Left kidney (tissue), 8 donors: Measurements from ENCODE around the gene PHLDB2. TPM values are rescaled to one million over a fixed set of nuclear protein-coding genes. Genes with fewer than 3 reads are reported as not detected.
"Not testable (repeated sequence)": the region's sequence is repeated elsewhere in the genome, so short reads cannot be mapped to it uniquely, and the experiment has no call there.

Experiments used
- DNase-seq: peaks from one replicate; pipeline ENCODE4 v3.0.0-alpha.2; 2013
- long read RNA-seq, 8 donors: transcript quantifications; one replicate each; lab custom pipeline, GENCODE V29; 2026
- polyA plus RNA-seq: library from polyadenylated mRNA; unstranded; fragments of 120-200 nt; gene quantifications from one replicate; pipeline ENCODE4 v1.2.1, GENCODE V29; 2013; ENCODE audit not compliant: insufficient read length

Gene PHLDB2
- polyA plus RNA-seq: 122 TPM
- long read RNA-seq, donor 1, full-length matches to known transcripts: 4 of 10 reads
- long read RNA-seq, donor 1, partial matches to known transcripts: 6 of 10 reads
- long read RNA-seq, donor 1, other reads (novel, unspliced or antisense): 0 of 10 reads
- long read RNA-seq, donor 2, full-length matches to known transcripts: 6 of 22 reads
- long read RNA-seq, donor 2, partial matches to known transcripts: 16 of 22 reads
- long read RNA-seq, donor 2, other reads (novel, unspliced or antisense): 0 of 22 reads
- long read RNA-seq, donor 3, full-length matches to known transcripts: 7 of 24 reads
- long read RNA-seq, donor 3, partial matches to known transcripts: 17 of 24 reads
- long read RNA-seq, donor 3, other reads (novel, unspliced or antisense): 0 of 24 reads
- long read RNA-seq, donor 4: 0 reads
- long read RNA-seq, donor 5, full-length matches to known transcripts: 8 of 8 reads
- long read RNA-seq, donor 5, partial matches to known transcripts: 0 of 8 reads
- long read RNA-seq, donor 5, other reads (novel, unspliced or antisense): 0 of 8 reads
- long read RNA-seq, donor 6, full-length matches to known transcripts: 4 of 35 reads
- long read RNA-seq, donor 6, partial matches to known transcripts: 31 of 35 reads
- long read RNA-seq, donor 6, other reads (novel, unspliced or antisense): 0 of 35 reads
- long read RNA-seq, donor 7, full-length matches to known transcripts: 7 of 16 reads
- long read RNA-seq, donor 7, partial matches to known transcripts: 9 of 16 reads
- long read RNA-seq, donor 7, other reads (novel, unspliced or antisense): 0 of 16 reads
- long read RNA-seq, donor 8, full-length matches to known transcripts: 3 of 3 reads
- long read RNA-seq, donor 8, partial matches to known transcripts: 0 of 3 reads
- long read RNA-seq, donor 8, other reads (novel, unspliced or antisense): 0 of 3 reads

DNA sequence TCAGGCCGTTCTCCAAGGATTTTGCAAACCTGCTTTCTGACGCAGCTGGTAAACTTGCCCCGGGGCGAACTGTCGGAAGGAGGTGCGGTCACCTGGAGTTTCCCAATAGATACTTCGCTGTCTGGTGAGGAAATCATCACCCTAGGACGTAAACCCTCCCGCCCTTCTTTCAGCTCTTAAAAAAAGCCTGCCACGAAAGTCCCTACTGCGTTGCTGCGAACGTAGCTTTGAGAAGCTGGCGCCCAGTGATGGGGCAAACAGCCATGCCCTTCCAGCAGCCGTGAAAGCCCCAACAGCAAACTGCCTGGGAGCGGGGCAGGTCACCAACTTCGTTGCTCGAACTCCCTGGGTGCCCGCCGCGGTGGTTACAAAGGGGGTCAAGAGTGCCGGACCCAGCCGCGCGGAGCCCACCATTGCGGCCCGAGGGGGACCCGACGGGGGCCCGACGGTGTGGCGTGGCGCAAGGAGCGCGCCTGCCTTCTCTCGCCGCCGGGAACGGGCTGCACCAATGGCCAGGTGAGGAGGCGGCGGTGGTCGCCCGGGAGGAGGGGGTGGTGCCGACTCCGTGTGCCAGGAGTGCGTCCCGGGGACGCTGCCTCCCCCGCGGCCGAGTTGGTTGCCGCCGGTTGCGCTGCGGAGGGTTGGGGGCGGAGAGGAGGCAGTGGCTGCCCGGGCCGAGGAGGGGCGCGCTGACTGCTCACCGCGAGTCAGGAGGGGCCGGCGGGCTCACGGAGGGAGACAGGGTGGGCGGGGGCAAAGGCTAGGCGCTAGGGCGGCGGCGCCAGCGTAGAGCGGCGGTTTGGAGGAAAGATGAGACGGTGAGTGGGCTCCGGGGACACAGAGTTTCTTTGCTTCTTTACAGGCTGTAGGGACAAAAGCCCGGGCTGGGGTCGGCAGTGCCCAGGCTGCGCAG lies at the start of gene PHLDB2:
Gene PHLDB2 (plus strand): TSS at position 205 of the 913 bp plus-strand sequence. CDS start 24,813 bp downstream, outside the sequence.
- DNase-seq: peak; percentile 88

GRCh38 chr3:111810909-111811308 lies 48.2 kb upstream of the PHLDB2 start:
- no peak for DNase-seq

DNA sequence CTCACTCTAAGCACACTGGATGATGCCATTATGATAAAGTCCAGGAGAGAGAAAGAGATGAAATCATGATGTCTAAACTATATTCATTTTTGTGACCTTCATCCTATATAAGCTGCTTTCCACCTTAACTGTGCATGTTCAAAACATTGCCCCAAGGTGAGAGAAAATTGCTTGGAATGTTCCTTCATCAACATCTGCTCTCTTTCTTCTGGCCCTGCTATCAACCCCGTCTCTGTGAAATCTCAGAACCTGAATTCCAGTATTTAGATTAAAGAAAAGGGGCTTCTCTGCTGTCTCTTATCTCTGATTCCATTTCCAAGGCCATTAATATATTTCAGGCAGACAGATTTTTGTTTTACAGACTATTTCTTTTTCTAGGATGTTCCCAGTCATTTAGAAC lies 47.3 kb upstream of the PHLDB2 start:
- DNase-seq: no peak

DNA sequence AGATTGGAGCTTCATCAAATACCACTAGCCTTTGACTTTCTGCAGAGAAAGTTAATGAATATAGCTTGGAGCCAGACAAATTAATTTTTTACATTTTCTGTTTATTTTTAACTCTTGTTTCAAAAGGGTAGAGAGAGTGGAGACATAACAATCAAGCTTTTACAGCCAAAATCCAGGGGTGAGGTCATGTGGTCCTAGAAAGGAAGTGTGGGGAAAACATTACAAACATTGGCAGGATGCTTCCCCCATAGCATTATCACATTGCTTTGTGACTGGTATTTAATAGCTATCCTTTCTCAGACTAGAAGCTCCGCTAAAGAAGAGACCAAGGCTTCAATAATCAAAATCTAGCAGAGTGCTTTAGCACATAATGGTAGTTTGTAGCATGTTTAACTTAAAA lies 46.4 kb upstream of the PHLDB2 start:
- DNase-seq: no peak

GRCh38 chr3:111813441-111813840 lies 45.6 kb upstream of the PHLDB2 start:
- no peak for DNase-seq

- DNase-seq: no peak
These were observed 45.1 kb upstream of the PHLDB2 start for GRCh38 chr3:111813979-111814378.

DNA sequence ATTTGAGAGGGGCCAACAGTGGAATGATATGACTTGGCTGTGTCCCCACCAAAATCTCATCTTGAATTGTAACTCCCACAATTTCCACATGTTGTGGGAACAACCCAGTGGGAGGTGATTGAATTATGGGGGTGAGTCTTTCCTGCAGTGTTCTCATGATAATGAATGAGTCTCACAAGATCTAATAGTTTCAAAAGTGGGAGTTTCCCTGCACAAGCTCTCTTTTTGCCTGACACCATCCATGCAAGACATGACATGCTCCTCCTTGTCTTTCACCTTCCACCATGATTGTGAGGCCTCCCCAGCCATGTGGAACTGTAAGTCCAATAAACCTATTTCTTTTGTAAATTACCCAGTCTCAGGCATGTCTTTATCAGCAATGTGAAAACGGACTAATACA lies 42.3 kb upstream of the PHLDB2 start:
- not testable (repeated sequence) for DNase-seq

- no peak for DNase-seq
These were observed 39.1 kb upstream of the PHLDB2 start for GRCh38 chr3:111819927-111820326.

DNA sequence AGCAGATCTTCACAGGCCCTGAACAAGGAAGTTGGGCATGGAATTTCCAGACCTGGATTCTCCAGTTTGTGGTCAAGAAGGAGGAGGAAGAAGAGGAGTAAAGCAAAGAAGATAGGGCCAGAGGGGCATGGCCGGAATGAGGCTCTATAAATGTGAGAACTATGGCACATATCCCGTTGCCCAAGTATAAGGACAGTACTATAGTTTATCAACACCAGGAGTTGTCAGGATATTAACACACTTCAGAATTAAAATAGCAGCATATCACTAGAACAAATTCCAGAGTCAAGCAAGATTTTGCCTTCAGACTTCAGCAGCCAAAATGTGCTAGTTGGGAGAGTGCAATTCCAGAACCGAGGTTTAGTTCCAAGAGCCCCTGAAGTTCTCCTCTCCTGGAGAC lies 38.4 kb upstream of the PHLDB2 start:
- no peak for DNase-seq

GRCh38 chr3:111821891-111822290 lies 37.2 kb upstream of the PHLDB2 start:
- DNase-seq: peak; percentile 44

GRCh38 chr3:111822804-111823203 lies 36.3 kb upstream of the PHLDB2 start:
- DNase-seq: no peak

GRCh38 chr3:111823341-111823855 lies 35.7 kb upstream of the PHLDB2 start:
- no peak for DNase-seq

GRCh38 chr3:111824351-111824750 lies 34.7 kb upstream of the PHLDB2 start:
- no peak for DNase-seq

- no peak for DNase-seq
These were observed 31.2 kb upstream of the PHLDB2 start for GRCh38 chr3:111827871-111828270.

- DNase-seq: no peak
These were observed 30.5 kb upstream of the PHLDB2 start for GRCh38 chr3:111828530-111828929.

- no peak for DNase-seq
These were observed 30.0 kb upstream of the PHLDB2 start for GRCh38 chr3:111829023-111829422.

DNA sequence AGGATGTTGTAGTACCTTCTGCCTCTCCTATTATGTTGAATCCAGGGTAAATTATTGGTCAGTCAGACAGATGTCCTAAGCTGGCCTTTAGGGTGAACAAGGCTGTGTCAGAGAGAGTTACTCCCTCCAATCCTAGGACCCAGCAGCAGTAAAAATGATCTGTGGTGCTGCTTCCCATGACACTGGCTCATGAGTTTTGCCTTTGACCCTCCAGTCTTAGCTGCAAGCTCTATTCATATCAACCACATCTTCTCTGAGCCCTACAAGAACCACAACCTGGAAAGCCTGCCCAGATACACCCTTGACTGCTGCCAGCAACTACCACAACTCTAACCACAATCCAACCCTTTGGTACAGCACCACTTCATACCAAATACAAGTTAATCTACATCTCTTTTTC lies 27.2 kb upstream of the PHLDB2 start:
- no peak for DNase-seq

DNA sequence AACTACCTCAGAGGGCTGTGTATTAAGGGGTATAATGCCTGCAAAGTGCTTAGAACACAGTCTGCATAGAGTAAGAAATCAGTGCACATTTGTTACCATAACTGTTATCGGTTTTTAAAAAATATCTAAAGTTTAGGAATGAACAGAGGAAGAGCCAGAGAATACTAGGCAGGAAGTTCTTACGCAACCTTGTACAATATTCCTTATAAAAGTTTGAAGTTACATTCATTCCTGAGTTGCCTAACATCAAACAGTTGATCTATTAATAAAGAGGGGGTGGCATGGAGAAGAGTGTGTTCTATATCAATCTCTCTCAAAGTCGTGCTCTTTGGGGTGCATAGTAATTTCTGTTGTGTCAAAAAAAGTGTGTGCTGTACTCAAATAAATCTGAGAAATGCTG lies 22.0 kb upstream of the PHLDB2 start:
- no peak for DNase-seq

DNA sequence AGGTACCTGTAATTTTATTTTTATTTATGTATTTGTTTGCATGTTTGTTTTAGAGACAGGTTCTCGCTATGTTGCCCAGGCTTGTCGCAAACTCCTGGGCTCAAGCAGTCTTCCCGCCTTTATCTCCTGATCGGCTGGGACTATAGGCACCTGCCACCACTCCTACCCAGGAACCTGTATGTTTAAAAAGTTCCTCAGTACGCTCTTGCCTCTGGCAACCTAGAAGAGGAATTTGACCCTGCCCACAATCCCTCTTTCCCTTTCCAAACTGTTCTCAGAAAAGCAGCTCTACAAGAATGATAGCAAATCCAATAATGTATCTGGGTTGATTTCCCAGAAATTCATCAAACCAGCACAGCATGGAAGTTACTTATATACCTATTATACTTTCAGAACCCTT lies 20.9 kb upstream of the PHLDB2 start:
- DNase-seq: no peak

DNA sequence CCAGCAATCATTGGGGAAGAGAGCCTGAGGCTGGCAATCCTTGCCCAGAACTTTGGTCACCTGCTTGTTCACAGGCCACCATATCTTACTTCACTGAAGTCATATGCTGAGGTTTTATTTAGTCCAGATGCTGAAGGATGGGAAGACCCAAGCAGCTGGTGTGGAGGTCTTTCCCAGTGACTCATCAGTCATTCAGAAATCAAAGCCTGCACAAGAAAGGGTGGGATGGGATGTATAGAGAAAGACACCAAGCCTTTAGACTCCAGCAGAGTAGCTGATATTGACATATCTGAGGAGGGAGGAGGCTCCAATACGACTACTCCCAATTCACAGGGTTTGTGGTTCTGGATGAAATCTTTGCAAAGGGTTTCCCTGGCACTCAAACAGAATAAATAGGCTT lies 13.0 kb upstream of the PHLDB2 start:
- no peak for DNase-seq

DNA sequence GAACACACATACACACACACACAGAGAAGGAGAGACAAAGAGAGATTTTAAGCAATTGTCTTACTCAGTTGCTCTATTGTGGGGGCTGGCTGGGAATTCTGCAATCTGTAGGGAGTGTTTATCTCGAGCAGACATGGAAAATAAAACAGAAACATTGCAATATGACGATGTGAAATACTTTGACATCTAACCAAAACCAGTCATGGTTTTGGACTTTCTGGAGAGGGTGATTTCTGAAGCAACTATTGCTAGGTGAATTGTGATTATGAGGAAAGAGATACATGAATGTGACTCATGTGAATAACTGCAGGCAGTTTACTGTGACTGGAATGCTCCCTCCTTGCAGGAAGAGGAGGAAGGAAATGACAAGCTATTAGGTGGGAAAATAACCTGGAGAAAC lies 12.3 kb upstream of the PHLDB2 start:
- no peak for DNase-seq

GRCh38 chr3:111848283-111848682 lies 10.8 kb upstream of the PHLDB2 start:
- no peak for DNase-seq
